Cardiac fibroblast (primary cell): ENCODE measurements around the gene MSL3B.

Experiments
- DNase-seq, 2 donors: peaks; one replicate each; pipeline versions ENCODE4 v3.0.0 to v3.0.0-alpha.2; 2010; ENCODE audit warnings: low read depth in 2 of 2
- H3K4me3 ChIP-seq, 2 donors: replicated peaks in 1 of 2; 1 replicate in 1 of 2; 2 replicates in 1 of 2; pipeline ENCODE4 v1.5.1; 2011; ENCODE audit warnings: low read depth in 2 of 2, low read length in 2 of 2, mild to moderate bottlenecking in 2 of 2, moderate library complexity in 1 of 2
- TF ChIP-seq, protein P1 (sequence below): IDR thresholded peaks from one replicate; pipeline ENCODE4 v1.5.1; 2011; ENCODE audit warnings: low read depth, mild to moderate bottlenecking, low read length, inconsistent platforms

MSL3B gene

GRCh38 chr2:233854241-233854981, 13.8 kb downstream of the MSL3B start, which contains the start of gene HJURP:
HJURP (minus strand) TSS chr2:233854535; CDS start chr2:233854500, 35 bp downstream.
- peak; percentile 95 to 96 for DNase-seq
- TF ChIP-seq, protein P1, sequence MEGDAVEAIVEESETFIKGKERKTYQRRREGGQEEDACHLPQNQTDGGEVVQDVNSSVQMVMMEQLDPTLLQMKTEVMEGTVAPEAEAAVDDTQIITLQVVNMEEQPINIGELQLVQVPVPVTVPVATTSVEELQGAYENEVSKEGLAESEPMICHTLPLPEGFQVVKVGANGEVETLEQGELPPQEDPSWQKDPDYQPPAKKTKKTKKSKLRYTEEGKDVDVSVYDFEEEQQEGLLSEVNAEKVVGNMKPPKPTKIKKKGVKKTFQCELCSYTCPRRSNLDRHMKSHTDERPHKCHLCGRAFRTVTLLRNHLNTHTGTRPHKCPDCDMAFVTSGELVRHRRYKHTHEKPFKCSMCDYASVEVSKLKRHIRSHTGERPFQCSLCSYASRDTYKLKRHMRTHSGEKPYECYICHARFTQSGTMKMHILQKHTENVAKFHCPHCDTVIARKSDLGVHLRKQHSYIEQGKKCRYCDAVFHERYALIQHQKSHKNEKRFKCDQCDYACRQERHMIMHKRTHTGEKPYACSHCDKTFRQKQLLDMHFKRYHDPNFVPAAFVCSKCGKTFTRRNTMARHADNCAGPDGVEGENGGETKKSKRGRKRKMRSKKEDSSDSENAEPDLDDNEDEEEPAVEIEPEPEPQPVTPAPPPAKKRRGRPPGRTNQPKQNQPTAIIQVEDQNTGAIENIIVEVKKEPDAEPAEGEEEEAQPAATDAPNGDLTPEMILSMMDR: no peak
- peak within 1 kb of the TSS; percentile 93 to 95 for H3K4me3 ChIP-seq

DNA sequence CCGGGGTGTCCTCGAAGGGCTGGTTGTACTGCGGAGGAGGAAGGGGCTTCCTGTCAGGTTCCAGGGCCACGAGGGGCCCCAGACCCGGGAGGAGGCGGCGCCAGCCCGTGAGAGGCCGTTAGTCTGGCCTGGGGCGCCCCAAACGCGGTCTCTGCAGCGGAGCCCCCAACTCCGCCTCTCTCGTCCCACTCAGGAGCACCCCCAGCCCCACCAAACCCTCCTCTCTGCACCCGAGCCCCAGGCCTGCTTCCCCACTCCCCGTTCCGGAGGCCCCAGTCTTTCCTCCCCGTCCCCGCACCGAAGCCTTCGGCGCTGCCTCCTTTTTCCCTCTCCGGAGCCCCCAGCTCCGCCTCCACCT, 14.3 kb downstream of the MSL3B start:
- TF ChIP-seq, protein P1: no peak
- peak overlapping the region; percentile 93 to 95 for H3K4me3 ChIP-seq
- DNase-seq: no peak

DNA sequence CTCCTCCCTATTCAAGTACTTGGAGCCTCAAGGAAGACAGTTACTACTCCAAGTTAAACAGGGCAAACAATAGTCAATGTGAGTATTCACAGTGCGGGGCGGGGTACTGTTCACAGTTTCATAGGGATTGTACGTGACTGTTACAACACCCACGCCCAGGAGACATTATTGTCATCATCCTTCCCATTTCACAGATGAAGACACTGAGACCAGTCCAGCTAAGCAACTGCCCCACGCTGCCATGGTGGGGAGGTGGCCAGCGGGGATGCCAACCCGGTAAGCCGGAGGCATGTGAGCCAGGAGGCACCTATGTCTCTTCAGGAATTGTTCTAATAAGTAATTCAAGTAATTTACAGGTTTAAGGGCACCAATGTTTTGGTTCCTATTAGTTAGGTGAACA, 14.8 kb downstream of the MSL3B start:
- peak overlapping the region; percentile 93 to 95 for H3K4me3 ChIP-seq
- TF ChIP-seq, protein P1: no peak

GRCh38 chr2:233852056-233852455, 16.1 kb downstream of the MSL3B start:
- DNase-seq: no peak
- TF ChIP-seq, protein P1: no peak
- no peak overlapping the region for H3K4me3 ChIP-seq

More for the DNA sequence above, 14.8 kb downstream of the MSL3B start:
- peak in 1 of 2 donors; percentile 24 for DNase-seq

DNA sequence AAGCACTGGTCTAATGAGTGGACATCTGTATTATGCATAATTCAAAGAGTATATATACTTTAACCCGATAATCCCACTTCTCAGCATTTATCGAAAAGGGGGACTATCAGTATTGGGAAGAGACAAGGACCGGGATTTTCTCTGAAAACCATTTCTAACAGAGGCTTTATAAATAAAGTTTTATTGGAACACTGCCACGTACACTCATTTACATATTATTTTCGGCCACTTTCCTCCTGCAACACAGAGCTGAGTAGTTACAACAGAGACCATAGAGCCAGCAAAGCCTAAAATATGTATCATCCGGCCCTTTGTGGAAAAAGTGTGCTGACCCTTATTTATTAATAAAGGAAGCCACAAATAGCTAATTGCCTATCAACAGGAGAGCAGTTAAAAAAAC, 17.0 kb downstream of the MSL3B start:
- TF ChIP-seq, protein P1: no peak
- H3K4me3 ChIP-seq: no peak overlapping the region
- no peak for DNase-seq

GRCh38 chr2:233850745-233851144, 17.4 kb downstream of the MSL3B start:
- no peak overlapping the region for H3K4me3 ChIP-seq
- TF ChIP-seq, protein P1: no peak
- DNase-seq: no peak
